ENCODE results near the gene ZNF236.

DNA sequence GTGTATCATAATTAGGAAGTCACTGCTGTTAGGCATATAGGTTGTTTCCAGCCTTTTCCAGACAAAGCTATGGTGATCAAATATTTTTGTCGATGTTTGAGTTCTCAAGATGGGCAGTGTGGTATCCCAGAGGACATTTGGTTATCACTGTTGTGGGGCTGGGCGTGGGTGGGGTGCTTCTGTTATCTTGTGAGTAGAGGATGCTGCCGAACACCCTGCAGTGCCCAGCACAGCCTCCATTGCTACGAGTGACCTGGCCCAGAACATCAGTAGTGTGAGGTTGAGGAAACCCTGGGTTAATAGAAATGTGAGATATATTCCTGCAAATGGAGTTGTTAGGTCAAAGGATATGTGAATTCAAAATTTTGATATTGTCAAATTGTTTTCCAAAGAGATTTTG lies 33.2 kb downstream of the ZNF236 start:
- no peak for TF ChIP-seq EP300 (IDR thresholded peaks at IDR 0.05)
- TF ChIP-seq, protein P1, sequence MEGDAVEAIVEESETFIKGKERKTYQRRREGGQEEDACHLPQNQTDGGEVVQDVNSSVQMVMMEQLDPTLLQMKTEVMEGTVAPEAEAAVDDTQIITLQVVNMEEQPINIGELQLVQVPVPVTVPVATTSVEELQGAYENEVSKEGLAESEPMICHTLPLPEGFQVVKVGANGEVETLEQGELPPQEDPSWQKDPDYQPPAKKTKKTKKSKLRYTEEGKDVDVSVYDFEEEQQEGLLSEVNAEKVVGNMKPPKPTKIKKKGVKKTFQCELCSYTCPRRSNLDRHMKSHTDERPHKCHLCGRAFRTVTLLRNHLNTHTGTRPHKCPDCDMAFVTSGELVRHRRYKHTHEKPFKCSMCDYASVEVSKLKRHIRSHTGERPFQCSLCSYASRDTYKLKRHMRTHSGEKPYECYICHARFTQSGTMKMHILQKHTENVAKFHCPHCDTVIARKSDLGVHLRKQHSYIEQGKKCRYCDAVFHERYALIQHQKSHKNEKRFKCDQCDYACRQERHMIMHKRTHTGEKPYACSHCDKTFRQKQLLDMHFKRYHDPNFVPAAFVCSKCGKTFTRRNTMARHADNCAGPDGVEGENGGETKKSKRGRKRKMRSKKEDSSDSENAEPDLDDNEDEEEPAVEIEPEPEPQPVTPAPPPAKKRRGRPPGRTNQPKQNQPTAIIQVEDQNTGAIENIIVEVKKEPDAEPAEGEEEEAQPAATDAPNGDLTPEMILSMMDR (IDR thresholded peaks at IDR 0.05), result no peak

Data from suprapubic skin (tissue), 3 donors.